ENCODE data around the gene NECAP2. TPM values are rescaled to one million over a fixed set of nuclear protein-coding genes. Genes with fewer than 3 reads are reported as not detected.
A peak's percentile ranks its signal among the peaks of the same experiment; 100 is the strongest.

The NECAP2 gene, protein sequence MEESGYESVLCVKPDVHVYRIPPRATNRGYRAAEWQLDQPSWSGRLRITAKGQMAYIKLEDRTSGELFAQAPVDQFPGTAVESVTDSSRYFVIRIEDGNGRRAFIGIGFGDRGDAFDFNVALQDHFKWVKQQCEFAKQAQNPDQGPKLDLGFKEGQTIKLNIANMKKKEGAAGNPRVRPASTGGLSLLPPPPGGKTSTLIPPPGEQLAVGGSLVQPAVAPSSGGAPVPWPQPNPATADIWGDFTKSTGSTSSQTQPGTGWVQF
- polyA plus RNA-seq (ENCODE audit: insufficient read length in 4 of 4): 10 to 100 TPM; 64.2 to 72.9 (median 69.4) TPM

DNA sequence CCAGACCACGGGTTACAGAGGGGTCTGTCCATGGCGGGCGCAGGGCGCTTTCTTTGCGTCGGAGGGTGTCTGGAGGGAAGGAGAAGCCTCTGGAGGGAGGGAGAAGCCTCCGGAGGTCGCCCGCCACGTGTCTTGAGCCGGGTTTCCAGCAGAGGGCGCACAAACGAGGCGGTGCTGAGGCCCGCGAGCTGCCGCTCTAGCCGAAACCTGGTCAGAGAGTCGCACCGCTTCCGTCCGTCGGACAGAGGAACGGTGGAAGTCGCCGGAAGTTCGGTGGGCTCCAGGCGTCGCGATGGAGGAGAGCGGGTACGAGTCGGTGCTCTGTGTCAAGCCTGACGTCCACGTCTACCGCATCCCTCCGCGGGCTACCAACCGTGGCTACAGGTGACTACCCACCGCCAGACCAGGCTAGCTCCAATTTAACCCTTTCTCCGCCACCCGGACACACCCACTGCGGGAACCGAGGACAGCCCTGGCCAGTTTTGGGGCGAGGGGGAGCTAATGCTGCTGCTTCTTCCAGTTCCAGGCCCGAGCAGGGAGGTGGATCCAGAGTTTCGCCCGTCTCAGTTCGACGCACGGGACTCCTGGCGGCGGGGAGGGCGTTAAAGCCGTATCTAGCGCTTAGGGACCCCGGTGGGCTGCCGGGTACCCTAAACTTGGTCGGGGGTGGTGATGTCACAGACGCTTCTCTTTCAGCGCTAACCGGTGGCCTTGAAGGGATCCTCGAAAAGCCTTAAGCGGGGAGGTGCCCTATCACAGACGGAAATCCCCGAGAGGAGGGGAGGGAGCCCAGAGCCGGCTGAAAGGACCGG is at the start of gene NECAP2:
NECAP2 (plus strand) TSS at position 255 of the 812 bp plus-strand sequence; CDS start at position 293, 38 bp downstream.
- DNase-seq (ENCODE audit: low read depth in 4 of 4, low spot score in 3 of 4): peak; percentile 81 to 90 (median 82)

DNA sequence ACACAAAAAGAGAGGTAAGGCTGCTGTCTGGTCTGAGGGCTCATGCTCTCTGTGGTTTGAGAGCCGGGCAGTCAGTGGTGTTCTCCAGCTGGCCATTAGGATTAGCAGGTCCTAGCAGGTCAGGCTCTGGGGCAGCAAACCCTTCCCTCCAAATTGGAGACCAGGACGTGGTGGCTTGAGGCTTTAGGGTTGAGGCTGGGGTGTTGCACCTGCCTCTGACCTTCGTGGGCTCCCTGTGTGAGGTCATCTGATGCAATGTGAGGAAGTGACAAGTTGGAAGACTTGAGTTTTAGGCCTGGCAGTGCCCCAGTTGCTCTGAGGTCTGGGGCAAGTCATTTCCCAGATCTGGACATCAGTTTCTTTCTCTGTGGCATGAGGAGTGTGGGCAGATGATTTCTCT is 49.1 kb upstream of the NECAP2 start:
- no peak for DNase-seq (ENCODE audit: low read depth in 4 of 4, low spot score in 3 of 4)

DNA sequence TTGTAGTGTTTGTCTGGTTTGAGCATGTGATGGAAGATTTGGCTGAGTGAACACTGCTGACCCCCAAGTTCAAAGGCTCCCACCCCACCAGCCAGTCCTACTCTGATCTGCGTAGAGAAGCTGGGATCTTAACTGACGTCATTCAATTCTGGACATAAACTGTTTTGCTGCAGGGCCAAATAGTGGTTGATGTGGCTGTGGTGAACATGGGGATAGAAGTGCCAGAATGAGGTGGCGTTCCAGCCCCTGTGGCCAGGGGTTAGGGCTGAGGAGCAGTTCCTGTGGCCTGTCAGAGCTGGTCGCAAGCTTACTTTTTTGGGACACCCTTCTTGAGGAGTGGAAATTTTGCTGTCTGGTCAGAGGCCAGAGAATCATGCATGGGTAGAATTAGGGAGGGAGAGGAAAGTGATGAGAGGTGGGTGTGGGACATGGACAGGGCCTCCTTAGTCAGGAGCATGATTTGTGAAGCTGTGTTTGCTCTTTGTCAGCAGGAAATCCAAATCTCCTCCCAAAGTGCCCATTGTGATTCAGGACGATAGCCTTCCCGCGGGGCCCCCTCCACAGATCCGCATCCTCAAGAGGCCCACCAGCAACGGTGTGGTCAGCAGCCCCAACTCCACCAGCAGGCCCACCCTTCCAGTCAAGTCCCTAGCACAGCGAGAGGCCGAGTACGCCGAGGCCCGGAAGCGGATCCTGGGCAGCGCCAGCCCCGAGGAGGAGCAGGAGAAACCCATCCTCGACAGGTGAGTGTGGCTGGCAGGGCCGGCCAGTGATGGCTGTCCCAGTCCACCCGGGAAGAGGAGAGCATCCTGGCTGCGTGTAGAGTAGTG is 47.6 kb upstream of the NECAP2 start:
- no peak for DNase-seq (ENCODE audit: low read depth in 4 of 4, low spot score in 3 of 4)

DNA sequence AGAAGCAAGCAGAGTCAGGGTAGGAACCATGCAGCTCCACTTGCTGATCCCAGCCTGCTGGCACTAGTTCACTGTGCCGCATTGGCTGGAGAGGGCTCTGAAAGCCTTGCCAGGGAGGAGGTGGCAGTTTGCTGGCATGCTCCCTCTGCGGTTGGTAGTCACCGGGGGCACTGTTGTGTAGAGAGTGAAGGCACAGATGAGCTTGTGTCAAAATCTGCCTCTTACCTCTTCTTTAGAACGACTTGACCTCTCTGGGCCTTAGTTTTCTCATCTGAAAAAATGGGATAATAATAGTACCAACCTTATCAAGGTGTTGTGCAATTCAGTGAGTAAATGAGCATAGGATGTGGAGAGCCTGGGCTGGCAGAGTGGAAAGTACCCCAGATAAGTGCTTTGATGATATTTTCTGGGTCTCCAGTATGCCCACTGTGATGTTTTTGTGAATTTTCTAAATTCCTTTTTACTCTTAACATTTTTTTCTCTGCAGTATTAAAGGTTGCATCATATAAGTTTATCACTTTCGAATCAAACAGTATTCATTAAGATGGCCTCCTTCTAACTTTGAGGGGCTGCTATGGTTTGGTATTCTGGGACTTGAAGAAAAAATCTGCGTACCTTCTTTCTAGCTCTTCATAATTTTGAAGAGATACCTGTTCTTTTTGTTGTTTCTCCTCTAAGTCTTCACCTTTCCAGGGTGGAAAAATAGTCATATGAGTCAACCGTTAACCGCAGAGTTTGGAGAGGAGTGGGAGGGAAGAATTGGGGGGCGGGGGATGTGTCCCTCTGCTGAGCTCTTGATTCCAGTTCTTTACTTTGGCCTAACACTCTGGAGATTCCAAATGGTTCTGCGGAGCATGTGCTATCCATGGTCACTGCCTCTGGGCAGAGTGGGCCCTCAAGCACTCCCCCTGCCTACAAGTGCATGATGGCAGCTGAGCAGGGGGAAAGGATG is 46.7 kb upstream of the NECAP2 start:
- DNase-seq (ENCODE audit: low read depth in 4 of 4, low spot score in 3 of 4): no peak

DNA sequence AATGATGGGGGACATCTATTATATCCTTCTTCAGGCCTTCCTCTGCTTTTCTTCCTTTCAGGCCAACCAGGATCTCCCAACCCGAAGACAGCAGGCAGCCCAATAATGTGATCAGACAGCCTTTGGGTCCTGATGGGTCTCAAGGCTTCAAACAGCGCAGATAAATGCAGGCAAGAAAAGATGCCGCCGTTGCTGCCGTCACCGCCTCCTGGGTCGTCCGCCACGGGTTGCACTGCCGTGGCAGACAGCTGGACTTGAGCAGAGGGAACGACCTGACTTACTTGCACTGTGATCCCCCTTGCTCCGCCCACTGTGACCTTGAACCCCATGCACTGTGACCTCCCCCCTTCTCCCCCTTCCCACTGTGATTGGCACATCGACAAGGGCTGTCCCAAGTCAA is 45.5 kb upstream of the NECAP2 start:
- DNase-seq (ENCODE audit: low read depth in 4 of 4, low spot score in 3 of 4): no peak

DNA sequence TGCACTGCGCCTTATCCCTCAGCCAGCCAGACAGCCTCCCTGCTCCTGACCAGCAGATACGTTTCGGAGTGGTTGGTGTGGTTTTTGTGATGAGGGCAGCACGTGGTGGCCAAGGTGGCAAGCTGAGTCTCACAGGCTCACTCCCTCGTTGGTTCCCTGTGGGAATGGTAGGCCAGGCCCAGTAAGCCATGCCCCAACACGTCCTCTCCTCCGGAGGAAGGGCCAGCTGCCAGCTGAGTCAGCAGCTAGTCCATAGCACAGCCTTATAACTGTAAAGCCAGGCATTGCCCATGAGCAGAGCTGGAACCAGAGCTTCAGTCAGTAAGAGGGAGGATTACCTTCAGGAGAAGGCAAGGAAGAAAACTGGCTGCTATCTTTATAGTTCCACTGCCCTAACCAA is 43.9 kb upstream of the NECAP2 start:
- no peak for DNase-seq (ENCODE audit: low read depth in 4 of 4, low spot score in 3 of 4)

DNA sequence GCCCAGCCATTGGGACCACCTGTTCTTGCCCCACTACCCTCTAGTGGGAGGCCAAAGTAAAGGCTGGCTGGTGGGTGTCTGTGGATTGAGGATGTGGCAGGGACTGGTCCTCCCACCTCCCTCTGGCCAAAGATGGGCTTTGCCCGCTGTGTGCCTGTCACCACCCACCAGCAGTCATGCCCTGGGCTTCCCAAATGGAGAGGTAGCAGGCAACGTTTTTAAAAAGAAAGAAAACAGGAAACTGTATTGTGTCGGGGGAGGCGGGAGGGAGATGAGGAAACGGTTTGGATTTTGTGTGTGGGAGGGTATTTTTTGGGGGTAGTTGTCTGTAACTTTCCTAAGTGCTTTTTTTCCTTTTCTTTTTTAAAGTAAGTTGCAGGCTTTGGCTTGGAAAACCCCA is 43.4 kb upstream of the NECAP2 start:
- no peak for DNase-seq (ENCODE audit: low read depth in 4 of 4, low spot score in 3 of 4)

DNA sequence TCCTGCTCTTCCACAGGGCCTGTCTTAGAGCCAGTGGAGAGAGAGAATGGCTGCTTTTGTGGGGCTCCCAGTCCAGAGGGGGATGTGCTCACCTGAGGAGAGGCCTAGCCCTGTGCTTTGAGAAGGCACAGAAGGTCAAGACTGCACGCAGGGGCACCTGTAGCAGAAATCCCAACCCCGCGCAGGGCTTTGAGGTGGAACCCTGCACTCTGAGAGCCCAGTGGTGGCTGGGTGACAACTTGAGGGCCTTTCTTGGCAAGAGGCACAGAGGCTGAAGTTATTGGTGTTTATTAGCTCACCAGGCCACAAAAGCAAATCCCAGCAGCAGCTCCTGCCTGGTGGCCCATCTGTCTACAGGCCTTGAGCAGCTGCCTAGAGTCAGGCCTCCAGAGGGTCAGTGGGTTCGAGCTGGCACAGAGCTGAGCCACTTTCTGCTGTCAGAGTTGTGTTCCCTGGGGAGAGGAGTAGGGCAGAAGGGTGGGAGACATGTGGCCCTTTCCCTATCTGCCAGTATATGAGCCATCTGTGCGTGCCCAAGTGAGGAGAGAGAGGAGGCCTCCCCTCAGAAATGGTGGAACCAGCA is 42.1 kb upstream of the NECAP2 start:
- no peak for DNase-seq (ENCODE audit: low read depth in 4 of 4, low spot score in 3 of 4)

DNA sequence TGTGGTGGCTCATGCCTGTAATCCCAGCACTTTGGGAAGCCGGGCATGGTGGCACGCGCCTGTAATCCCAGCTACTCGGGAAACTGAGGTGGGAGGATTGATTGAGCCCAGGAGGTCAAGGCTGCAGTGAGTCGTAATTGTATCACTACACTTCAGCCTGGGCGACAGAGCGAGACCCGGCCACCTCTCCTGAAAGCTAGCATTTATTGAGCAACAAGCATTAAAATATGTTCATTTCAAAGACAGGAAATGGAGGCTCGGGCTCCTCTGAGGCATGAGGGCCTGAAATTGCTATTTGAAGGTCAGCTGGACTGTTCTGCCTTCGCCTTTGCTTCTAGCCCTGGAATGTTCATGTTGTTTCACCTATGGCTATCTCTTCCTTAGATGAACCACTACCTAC is 37.8 kb upstream of the NECAP2 start:
- DNase-seq (ENCODE audit: low read depth in 4 of 4, low spot score in 3 of 4): no peak

DNA sequence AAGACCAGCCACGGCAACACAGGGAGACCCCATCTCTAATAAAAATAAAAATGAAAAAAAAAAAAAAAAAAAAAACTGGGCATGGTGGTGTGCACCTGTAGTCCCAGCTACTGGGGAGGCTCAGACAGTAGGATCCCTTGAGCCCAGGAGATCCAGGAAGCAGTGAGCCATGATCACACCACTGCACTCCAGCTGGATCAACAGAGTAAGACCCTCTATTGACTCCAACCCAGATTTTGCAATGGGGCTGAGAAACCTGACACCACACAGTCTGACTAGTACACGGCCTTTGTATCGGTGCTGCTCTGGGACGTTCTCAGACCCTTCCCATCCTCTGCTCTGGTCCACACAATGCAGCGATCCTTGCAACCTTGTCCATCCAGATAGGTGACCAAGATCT is 35.1 kb upstream of the NECAP2 start:
- no peak for DNase-seq (ENCODE audit: low read depth in 4 of 4, low spot score in 3 of 4)

DNA sequence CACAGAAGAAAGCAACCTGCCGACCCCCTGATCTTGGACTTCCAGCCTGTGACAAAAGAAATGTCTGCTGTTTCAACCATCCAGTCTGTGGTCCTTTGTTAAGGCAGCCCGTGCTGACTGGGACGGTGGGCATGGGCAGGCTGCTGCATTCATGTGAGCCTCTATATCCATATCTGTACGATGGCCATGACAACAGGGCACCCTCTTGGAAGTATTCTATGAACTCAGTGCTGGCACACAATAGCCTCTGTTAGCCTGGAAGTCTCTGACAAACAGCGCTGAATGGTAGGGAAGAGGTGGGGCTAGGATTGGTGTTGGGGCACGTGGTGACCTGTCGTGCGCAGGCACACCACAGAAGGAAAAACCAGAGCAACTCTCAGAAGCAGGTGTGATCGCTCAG is 33.7 kb upstream of the NECAP2 start:
- DNase-seq (ENCODE audit: low read depth in 4 of 4, low spot score in 3 of 4): no peak

DNA sequence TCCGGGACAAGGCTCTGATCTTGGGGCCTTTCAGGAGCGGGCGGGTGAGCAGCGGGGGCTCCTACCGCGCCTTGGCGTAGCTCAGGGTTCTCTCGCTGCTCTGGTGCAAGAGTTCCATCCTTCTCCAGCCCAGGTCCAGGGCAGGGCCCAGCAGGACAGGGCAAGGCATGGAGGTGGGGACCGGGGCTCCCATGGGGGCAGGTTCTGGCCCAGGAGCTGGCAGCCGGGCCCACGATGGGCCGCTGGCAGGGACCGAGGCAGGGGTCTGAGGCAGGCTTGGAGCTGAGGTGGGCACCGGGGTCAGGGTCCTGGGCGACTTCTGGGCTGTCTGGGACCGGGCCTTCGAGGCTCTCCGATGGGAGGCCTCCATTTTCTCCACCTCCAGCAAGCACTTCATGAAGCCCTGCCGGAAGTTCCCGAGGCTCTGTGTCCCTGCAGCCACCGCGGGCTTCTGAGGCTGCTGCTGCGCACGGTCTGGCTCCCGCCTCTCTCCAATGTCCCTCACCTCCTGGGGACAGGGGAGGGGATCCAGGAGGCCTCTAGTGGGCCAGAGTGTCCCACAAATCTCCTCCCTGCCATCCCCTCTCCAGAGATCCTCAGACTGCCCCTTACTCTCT is 30.9 kb upstream of the NECAP2 start:
- no peak for DNase-seq (ENCODE audit: low read depth in 4 of 4, low spot score in 3 of 4)

DNA sequence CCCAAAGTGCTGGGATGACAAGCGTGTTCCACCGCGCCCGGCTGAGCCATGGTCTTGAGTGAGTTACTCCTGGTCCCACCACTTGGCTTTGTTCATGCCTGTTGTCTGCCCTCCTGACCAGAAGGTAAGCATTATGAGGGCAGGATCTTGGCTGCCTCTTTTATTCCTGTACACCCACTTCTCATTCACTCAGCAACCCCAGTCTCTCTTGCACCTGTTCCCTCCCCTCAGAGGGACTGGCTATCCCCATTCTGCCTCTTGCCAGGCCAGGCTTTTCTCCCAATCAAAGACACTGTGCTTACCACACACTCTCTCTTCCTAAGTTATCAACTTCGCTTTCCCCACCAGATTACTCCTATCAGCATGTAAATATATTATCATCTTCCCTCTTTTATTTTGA is 29.7 kb upstream of the NECAP2 start:
- DNase-seq (ENCODE audit: low read depth in 4 of 4, low spot score in 3 of 4): no peak

DNA sequence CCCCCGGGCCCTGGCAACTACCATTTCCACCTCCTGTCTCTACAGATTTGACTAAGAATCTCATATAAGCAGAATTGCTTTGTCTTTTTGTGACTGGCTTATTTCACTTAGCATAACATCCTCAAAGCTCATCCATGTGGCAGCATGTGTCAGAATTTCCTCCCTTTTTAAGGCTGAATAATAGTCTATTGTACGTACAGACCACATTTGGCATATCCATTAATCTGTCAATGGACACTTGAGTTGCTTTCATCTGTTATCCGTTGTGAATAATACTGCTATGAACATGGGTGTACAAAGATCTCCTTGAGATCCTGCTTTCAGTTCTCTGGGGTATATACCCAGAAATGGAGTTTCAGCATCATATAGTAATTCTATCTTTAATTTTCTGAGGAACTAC is 27.3 kb upstream of the NECAP2 start:
- no peak for DNase-seq (ENCODE audit: low read depth in 4 of 4, low spot score in 3 of 4)

DNA sequence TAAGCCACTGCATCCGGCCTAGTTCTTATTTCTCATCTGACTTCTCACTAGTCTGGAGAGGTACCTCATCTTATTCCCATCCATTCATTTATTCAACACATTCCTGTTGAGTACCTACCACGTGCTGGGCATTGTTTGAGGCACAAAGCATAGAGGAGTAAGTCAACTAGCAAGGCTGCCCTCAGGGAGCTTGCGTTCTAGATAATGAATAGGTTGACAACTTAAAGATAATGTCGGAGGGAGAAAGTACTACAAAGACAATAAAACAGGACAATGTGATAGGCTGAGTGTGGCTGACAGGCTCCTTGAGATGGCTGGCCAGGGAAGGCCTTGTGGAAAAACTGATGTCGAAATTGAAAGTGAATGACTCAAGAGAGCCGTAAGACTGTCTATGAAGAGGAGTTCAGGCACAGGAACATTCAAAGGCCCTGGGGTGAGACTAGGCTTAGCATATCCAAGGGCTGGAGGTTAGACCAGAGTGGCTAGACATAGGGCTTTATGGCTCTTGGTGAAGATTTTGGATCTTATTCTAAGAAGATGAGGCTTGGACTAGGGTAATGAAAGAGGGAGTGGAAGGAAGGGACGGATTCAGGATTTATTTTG is 21.6 kb upstream of the NECAP2 start:
- no peak for DNase-seq (ENCODE audit: low read depth in 4 of 4, low spot score in 3 of 4)

DNA sequence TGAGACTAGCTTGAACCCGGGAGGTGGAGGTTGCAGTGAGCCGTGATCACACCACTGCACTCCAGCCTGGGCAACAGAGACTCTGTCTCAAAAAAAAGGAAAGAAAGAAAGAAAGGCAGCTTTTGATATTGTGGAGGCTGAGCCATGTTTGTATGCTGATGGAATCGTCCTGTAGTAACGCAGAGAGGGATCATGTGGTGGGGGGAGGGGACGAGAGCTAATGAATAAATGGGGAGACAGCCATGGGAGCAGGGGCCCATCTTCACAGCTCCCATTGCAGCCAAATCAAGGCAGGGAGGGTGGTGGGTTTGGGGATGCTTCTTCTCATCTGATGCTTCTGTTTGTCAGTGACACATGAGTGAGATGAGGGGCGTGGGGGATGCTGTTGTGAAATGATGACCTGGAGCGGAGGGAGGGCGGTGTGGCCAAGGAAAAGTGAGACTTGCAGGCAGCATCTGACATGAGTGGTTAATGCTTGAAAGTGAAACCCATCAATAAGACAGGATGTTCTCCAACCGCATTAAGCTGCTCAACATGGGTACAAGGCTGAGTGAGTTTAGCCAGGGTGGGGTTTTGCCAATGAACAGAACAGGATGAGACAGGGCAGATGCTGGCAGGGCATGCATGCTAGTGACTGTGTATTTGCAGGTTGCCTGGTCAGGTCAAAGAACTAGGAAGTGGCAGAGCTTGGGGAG is 20.0 kb upstream of the NECAP2 start:
- DNase-seq (ENCODE audit: low read depth in 4 of 4, low spot score in 3 of 4): no peak

DNA sequence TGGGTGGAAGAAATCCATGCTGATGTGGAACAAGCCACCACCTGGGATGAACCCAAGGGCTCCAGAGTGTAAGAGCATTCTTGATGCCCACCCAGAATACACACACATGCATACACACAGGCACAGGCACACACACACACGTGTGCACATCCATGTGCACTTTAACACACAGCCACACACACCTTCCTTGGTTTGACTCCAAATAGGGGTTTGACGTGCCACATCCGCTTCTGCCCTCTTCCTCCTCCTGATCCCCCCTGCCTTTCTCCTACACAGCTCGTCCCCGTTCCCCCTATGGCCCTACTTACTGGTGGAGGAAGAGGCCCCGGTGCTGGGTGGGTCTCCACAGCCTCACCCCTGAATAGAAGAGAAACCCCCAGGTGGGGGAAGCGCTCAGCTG is 19.3 kb upstream of the NECAP2 start:
- no peak for DNase-seq (ENCODE audit: low read depth in 4 of 4, low spot score in 3 of 4)

DNA sequence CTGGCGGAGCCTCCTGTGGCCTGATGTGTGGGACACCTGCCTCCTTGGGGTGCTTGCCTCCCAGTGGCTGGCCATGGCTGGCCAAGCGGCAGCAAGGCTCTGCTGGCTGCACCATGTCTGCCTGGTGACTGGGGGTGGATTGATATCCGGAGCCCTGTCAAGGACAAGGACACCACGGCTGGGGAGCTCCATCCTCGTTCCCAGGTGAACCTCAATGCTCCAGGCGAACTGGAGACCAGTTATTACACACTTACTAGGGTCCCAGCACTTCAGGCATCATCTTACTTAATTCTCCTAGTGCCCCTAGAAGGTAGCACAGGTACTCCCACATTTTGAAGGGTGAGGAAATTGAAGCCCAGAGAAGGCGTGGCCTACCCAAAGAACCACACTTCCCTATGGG is 18.5 kb upstream of the NECAP2 start:
- no peak for DNase-seq (ENCODE audit: low read depth in 4 of 4, low spot score in 3 of 4)
